Iris pigment epithelial cell (primary cell): ENCODE measurements around the gene BMPR2.
"Not testable (repeated sequence)": the region's sequence is repeated elsewhere in the genome, so short reads cannot be mapped to it uniquely, and the experiment has no call there.

Experiments used
- DNase-seq: peaks from one replicate; pipeline ENCODE4 v3.0.0-alpha.2; 2011; ENCODE audit warnings: low read depth

The BMPR2 gene

DNA sequence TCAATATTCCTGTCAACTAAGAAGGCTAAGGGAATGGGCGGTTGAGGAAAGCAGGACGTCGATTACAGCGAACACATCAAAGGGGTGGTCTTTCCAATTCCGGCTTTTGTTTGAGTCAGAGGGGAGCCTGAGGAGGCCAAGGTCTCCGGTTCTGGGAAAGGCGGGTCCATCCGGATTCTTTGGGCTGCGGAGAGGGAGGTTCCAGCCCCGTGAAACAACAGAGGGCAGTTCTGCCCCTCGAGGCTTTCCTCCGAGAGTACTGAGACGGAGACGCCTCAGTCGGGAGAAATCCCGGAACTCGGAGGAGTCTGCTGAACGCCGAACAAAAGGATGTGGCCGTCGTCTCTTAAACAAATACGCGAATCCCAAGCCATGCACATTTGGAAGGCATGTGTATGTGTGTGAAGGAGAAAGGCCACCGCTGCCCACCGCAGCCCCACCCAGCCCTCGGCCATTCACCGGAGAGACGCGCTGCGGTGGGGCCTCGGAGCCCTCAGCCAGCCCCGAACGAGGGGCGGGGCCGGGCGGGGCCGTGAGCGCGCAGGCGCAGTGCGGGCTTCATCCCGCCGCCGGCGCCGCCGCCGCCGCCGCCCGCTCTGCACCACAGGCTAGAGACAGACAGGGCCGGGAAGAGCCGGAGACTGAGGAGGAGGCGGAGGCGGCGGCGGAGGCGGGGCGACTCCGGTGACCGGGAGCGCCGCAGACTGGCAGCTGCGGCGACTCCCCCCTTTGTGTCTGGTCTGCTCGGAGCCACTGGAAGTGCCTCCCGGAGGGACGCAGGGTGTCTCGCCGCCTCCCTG is at the start of gene BMPR2:
BMPR2 (plus strand) TSS at position 719 of the 800 bp plus-strand sequence. CDS start 1,148 bp downstream, outside the sequence.
- peak; percentile 88 for DNase-seq

DNA sequence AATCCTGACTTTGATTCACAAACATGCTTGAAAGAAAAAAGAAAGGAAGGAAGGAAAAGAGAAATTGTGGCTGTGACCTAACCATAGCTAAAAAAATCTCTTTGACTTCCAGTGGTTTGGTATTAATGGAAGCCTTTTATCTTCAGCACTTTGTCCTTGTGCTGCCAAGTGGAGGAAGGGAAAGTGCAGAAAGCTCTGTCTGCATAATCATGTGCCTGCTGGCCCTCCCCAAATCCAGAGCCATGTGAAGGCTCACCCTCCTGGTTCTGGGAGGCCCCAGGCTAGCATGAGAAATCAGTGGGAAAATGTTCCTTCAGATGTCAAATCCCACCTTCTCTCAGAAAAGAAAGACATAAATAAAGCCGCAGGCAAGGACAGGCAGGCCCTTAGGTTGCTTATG is 48.3 kb upstream of the BMPR2 start:
- no peak for DNase-seq

DNA sequence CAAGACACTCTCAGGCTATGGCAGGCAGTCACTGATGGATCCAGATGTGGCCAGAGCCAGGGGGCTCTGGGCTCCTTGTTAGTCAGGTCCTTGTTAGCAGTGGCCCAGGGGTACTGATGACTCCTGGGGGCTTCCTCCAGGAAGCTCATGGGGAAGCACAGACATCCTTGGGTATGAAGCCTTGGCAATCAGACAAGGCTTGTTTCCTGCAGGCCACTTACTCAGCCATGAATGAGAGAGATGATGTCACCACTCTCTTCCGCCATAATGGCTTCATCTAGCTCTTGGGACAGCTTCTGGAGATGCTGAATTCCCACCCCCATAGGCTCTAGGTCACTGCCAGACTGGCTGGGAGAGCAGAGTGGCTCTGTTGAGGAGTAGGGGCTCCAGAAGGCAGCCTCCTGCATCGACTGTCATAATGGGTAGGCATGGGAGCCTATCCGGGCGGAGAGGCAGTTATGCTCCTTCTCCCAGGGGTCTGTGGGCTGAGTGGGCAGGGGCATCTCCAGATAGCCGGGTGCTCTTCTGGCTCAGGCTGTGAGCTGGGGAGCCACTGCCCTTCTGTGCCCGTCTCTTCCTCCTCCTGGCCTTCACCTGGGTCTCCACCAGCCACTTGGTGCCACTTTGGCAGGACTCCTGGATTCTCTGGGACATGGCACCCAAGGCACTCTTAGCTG is 40.2 kb upstream of the BMPR2 start:
- DNase-seq, result peak; percentile 39

DNA sequence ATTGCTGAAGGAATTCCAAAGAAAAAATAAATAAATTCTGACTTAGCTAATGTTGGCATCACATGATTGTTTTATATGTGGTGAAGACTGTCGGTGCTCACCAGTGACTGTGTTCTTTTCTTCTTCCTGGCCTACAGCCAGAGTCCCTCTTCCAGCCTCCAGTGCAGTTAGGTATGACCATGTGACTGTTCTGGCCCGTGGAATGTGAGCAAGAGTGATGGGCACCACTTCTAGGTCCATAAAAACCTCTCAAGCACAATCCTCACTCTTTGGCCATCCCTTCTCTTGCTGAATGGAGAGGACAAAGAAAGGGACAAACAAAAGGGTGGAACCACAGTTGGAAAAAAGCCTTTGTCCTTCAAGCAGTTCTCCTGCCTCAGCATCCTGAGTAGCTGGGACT is 39.0 kb upstream of the BMPR2 start:
- no peak for DNase-seq

DNA sequence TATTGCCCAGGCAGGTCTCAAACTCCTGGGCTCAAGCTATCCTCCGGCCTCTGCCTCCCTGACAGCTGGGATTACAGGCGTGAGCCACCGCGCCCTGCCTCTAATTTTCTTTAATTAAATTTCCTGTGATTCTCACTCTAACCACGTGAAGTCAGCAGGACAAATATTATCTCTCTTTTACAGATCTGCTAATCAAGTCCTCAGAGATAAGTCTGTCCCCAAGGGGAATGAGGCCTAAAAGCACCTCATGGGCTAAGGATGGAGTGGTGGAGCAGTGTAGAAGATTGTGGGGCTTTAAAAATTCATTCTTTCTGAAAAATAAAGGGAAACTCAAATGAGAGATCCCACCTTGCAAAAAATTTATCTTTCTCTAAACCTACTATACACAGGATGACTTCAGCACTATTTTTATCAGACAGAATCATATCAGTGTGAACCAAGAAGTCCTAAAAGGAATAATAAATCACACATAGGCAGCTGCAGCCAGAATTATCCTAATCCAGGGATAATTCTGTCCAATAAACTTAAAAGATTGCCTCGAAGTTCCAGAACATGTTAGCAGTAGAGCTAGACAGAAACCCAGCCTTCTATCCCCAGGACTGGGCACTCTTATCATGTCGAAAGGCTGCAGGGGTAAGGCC is 38.3 kb upstream of the BMPR2 start:
- no peak for DNase-seq

- peak; percentile 56 for DNase-seq
Observed at GRCh38 chr2:202339071-202339870, 36.9 kb upstream of the BMPR2 start.

GRCh38 chr2:202344178-202344577 is 31.9 kb upstream of the BMPR2 start:
- peak; percentile 28 for DNase-seq

- DNase-seq, result no peak
Observed at GRCh38 chr2:202346180-202346579, 29.9 kb upstream of the BMPR2 start.

DNA sequence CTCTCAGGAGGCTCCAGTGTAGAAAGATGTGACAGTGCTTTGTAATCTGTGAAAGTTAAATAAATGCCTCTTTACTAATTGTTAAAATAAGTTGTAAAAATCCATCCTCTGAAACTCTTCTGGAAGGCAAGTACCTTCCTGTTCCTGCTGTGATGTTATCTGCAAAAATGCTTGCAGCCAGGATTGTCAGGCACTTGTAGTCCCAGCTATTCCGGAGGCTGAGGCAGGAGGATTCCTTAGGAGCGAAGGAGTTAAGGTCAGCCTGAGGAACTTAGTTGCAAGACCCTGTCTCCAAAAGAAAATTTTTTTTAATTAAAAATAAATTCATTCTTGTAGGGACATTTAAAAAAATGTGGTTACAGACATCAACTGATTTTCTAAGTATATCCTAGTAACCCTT is 22.7 kb upstream of the BMPR2 start:
- DNase-seq, result no peak

- DNase-seq, result no peak
Observed at GRCh38 chr2:202355993-202356505, 20.1 kb upstream of the BMPR2 start.

DNA sequence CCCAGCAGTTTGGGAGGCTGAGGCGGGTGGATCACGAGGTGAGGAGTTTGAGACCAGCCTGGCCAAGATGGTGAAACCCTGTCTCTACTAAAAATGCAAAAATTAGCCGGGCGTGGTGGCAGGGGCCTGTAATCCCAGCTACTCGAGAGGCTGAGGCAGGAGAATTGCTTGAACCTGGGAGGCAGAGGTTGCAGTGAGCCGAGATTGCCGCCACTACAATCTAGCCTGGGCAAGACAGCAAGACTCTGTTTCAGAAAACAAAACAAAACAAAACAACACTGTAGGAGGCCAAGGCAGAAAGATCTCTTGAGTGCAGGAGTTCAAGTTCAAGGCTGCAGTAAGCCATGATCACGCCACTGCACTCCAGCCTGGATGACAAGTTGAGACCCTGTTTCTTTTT is 17.2 kb upstream of the BMPR2 start:
- not testable (repeated sequence) for DNase-seq

DNA sequence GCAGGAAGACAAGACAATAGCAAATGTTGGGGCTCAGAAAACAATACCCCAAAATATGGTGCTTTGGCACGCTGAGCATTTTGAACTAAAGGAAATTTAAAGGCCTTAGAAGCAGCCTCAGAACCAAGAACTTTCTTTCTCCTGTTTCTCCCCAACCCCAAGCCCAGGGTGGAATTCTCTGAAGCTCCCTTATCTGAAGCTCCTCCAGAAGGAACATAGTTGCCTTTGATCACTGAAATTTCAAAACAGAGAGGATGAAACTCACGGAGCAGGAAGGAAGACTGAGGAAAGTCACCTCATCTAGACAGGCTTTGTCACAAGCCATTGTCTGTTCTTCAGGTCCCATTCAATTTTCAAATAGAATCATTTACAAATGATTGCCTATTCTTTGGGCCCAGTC is 15.5 kb upstream of the BMPR2 start:
- no peak for DNase-seq

DNA sequence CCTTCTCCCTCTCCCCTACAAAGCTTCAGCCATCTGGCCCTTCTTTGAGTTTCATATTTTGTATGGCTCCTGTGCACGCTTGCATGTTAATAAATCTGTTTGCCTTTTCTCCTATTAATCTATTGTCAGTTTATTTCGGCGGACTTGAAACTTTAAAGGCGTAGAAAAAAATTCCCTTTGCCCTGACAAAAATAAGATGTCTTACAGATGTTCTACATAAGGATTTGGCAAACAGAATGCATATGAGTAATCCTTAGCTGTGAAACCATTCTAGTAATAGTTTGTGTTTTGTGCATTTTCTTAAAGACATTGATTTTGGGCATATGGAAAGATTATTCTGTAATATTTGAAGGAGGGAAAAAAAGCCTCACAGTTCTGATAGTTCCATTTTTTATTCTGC is 15.0 kb upstream of the BMPR2 start:
- no peak for DNase-seq

DNA sequence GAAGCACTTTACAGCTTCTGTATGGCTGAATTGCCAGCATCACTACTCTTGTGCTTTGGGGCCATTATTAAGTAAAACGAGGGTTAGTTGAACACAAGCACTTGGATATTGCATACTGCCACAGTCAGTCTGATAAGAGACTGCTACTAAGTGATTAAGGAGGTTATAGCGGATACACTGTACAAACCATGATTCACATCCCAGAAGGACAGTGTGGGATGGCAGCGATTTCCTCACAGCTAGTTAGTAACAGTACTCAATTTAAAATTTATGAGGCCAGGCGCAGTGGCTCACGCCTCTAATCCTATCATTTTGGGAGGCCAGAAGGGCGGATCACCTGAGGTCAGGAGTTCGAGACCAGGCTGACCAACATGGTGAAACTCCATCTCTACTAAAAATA is 2.6 kb upstream of the BMPR2 start:
- peak; percentile 56 for DNase-seq

- not testable (repeated sequence) for DNase-seq
Observed at GRCh38 chr2:202374383-202374782, 1.7 kb upstream of the BMPR2 start.

DNA sequence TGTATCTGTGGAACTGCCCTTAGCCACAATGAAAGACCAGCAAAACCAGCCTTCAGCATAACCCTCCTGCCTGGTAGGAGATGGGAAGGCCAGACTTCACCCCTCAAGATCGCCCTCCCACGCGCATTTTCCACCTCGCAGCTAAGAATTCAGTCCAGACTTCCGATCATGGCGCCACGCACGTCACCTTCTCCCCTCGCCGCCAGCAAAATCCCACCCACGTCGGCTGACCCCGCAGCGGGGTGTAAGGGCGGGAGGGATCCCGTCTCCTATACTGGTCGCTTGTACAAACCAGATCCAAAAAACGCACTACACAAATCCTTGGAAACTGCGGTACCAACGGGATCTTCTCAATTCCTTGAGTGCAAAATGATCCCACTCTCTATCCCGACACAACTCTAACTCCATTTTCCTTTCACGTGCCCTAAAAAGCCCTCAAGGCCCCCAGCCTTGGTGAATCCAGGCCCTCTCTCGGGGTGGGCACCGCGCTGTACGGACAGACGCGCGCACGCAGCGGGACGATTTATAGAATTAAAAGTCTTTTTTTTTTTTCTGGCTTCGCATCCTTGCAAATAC is 1.0 kb upstream of the BMPR2 start:
- peak; percentile 89 for DNase-seq

DNA sequence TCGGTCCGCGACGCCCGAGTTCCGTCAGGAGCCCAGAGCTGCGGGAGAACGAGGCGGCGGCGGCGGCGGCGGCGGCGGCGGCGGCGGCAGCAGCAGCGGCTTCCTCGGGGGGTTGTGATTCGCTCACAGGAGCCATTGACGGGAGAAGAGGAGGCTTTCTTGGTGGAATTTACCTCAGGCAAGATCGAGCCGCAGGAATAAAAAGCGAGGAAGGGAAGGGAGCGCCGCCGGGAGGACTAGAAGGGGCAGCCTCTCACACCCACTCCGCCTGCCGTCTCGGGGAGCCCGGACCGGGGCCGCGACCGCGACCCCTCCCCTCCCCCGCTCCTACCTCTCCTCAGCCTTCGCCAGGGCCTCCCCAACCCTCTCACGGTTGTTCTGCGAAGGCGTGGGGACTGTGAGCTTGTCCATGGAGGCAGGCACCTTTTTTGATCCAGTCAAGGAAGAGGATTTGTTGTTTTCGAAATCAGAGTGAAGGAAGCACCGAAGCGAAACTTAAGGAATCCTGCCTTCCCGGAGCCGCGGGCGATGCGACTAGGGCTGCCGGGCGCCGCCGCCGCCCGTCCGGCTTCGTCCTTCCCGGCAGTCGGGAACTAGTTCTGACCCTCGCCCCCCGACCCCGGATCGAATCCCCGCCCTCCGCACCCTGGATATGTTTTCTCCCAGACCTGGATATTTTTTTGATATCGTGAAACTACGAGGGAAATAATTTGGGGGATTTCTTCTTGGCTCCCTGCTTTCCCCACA is 506 bp downstream of the BMPR2 start:
- DNase-seq, result peak; percentile 49

GRCh38 chr2:202377207-202377761 is 1.2 kb downstream of the BMPR2 start:
- peak; percentile 41 for DNase-seq

DNA sequence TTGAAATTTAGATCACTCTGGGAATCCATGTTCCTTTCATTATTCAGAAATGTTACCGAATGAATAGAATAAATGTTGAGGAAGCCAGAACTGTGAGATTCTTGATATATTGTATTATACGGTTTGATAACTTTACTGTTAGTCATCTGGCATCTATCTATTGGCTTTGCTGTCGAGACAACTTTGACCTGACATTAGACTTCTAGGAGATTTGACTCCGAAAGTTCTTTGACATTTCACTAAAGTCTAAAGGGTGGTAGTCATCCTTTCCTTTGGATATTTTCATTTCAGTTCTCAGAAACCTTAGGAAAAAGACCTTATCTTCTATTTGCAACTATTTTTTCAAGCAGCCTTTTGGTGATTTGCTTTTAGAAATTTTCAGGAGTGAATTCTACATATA is 1.9 kb downstream of the BMPR2 start:
- peak; percentile 3 for DNase-seq

DNA sequence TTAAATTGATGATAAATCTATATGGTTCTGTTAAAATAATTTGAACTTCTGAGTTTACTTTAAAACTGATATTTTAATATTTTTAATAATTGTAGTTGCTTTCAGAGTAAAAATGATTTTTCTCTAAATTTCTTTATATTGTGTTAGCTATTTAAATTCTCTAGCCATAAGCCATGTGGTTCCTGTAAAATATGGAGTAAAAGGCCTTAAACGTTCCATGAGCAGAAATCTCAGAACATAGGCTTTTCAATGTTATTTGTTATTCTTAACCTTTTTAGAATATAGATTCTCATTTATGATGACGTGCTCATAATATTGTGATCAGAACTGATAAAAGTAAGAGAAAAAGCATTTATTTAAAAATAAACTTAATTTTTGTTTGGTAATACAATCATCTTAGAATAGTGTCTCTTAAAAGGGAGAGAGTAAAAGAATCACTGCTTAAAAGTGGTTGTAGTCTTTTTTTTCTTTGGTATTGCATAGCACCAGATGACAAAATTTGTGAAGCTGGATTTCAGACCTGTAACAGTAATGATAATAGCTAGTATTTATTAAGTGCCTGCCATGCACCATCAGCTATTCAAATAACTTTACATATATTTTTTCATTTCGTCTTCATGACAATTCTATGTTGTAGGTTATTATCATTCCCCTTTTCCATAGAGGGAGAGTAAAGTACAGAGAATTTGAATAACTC is 2.7 kb downstream of the BMPR2 start:
- peak; percentile 41 for DNase-seq
